GM23338 (cell line): ENCODE measurements around the gene PLEK. TPM values are rescaled to one million over a fixed set of nuclear protein-coding genes. Genes with fewer than 3 reads are reported as not detected.

ENCODE experiments used
- ATAC-seq: fragments of 200-7000 bp; cut with Tn5 transposase; 3 replicates; pipeline ENCODE4 v1.9.1; 2020
- DNase-seq: peaks from one replicate; pipeline ENCODE4 v3.0.0-alpha.2; 2015; ENCODE audit warnings: low spot score
- H2AFZ ChIP-seq: fragments of 200-600 bp; sonication (generic); 2 replicates; pipeline ENCODE4 v1.8.0; 2016; ENCODE audit warnings: antibody characterized with exemption, mild to moderate bottlenecking, moderate library complexity
- H3F3A ChIP-seq: fragments of 200-600 bp; sonication (generic); replicated peaks from 2 replicates; pipeline ENCODE4 v1.8.0; 2017; ENCODE audit warnings: antibody characterized with exemption, mixed run types, low read depth
- H3K27ac ChIP-seq: fragments of 200-600 bp; sonication (generic); 2 replicates; pipeline ENCODE4 v1.6.1; 2016; ENCODE audit warnings: low read depth
- H3K27me3 ChIP-seq: fragments of 200-600 bp; sonication (generic); 2 replicates; pipeline ENCODE4 v1.8.0; 2016; ENCODE audit warnings: mild to moderate bottlenecking, mixed run types, moderate library complexity; ENCODE audit not compliant: insufficient read depth
- H3K36me3 ChIP-seq: fragments of 200-600 bp; sonication (generic); 2 replicates; pipeline ENCODE4 v1.8.0; 2016; ENCODE audit warnings: mild to moderate bottlenecking; ENCODE audit not compliant: insufficient read depth
- H3K4me1 ChIP-seq: fragments of 200-600 bp; sonication (generic); 2 replicates; pipeline ENCODE4 v1.8.0; 2016; ENCODE audit warnings: mild to moderate bottlenecking, moderate library complexity; ENCODE audit not compliant: insufficient read depth
- H3K4me2 ChIP-seq: fragments of 200-600 bp; sonication (generic); 2 replicates; pipeline ENCODE4 v1.7.1; 2017; ENCODE audit warnings: mixed run types
- H3K4me3 ChIP-seq: fragments of 200-600 bp; sonication (generic); 2 replicates; pipeline ENCODE4 v1.6.1; 2016; ENCODE audit warnings: mixed run types
- H3K79me2 ChIP-seq: fragments of 200-600 bp; sonication (generic); replicated peaks from 2 replicates; pipeline ENCODE4 v1.8.0; 2017; ENCODE audit warnings: mild to moderate bottlenecking; ENCODE audit not compliant: insufficient read depth
- H3K9me2 ChIP-seq: fragments of 200-600 bp; sonication (generic); 2 replicates; pipeline ENCODE4 v1.8.0; 2017; ENCODE audit not compliant: insufficient read depth
- H4K20me1 ChIP-seq: fragments of 200-600 bp; sonication (generic); replicated peaks from 2 replicates; pipeline ENCODE4 v1.8.0; 2017; ENCODE audit warnings: mild to moderate bottlenecking; ENCODE audit not compliant: insufficient read depth
- H3K27ac Mint-ChIP-seq: 2 replicates; pipeline ENCODE4 v1.8.0; 2020; ENCODE audit warnings: inconsistent platforms, mild to moderate bottlenecking, moderate library complexity, mixed read lengths
- H3K27me3 Mint-ChIP-seq: 3 replicates; pipeline ENCODE4 v1.8.0; 2022; ENCODE audit warnings: low read depth, mild to moderate bottlenecking, moderate library complexity, mixed read lengths, inconsistent platforms; ENCODE audit not compliant: insufficient read depth, poor library complexity
- H3K36me3 Mint-ChIP-seq: 3 replicates; pipeline ENCODE4 v1.8.0; 2021; ENCODE audit warnings: low read depth, mild to moderate bottlenecking, inconsistent platforms, moderate library complexity, mixed read lengths
- H3K4me1 Mint-ChIP-seq: 3 replicates; pipeline ENCODE4 v1.8.0; 2020; ENCODE audit warnings: mild to moderate bottlenecking, inconsistent platforms, mixed read lengths
- H3K4me3 Mint-ChIP-seq: 3 replicates; pipeline ENCODE4 v1.8.0; 2021; ENCODE audit warnings: moderate library complexity, mild to moderate bottlenecking, inconsistent platforms, mixed read lengths
- H3K9me3 Mint-ChIP-seq: 3 replicates; pipeline ENCODE4 v1.8.0; 2020; ENCODE audit warnings: moderate library complexity, mild to moderate bottlenecking, inconsistent platforms, mixed read lengths
- CTCF ChIP-seq, 2 experiments: fragments of 200-600 bp in 1 of 2; sonication (generic) in 1 of 2; conservative IDR thresholded peaks; 2 replicates each; pipeline versions ENCODE4 v1.5.1 to v1.6.1; 2016 to 2017; ENCODE audit warnings: antibody characterized with exemption in 2 of 2, low read depth in 2 of 2, mild to moderate bottlenecking in 2 of 2, moderate library complexity in 1 of 2
- ETS1 ChIP-seq: IDR thresholded peaks from 2 replicates; pipeline ENCODE4 v1.6.1; 2016; ENCODE audit warnings: antibody characterized with exemption
- EZH2 ChIP-seq: fragments of 200-600 bp; sonication (generic); IDR thresholded peaks from one replicate; pipeline ENCODE4 v1.8.0; 2017; ENCODE audit warnings: antibody characterized with exemption, mild to moderate bottlenecking, low read depth; ENCODE audit not compliant: unreplicated experiment
- POLR2AphosphoS5 ChIP-seq: IDR thresholded peaks from 2 replicates; pipeline ENCODE4 v1.6.1; 2016; ENCODE audit warnings: antibody characterized with exemption, low read depth
- REST ChIP-seq: IDR thresholded peaks from one replicate; pipeline ENCODE4 v1.6.1; 2018; ENCODE audit warnings: antibody characterized with exemption; ENCODE audit not compliant: unreplicated experiment
- STAT1 ChIP-seq: IDR thresholded peaks from one replicate; pipeline ENCODE4 v1.6.1; 2016; ENCODE audit warnings: antibody characterized with exemption; ENCODE audit not compliant: unreplicated experiment
- ZNF114 ChIP-seq: fragments of 250-450 bp; sonication (Bioruptor Pico); IDR thresholded peaks from 2 replicates; pipeline ENCODE4 v1.5.0; 2020; ENCODE audit warnings: mild to moderate bottlenecking, moderate library complexity
- ZNF331 ChIP-seq: fragments of 250-450 bp; sonication (Bioruptor Pico); IDR thresholded peaks from 2 replicates; pipeline ENCODE4 v1.5.0; 2020; ENCODE audit warnings: low read depth, mild to moderate bottlenecking, moderate library complexity
- polyA plus RNA-seq: library from polyadenylated mRNA; unstranded; fragments of >200 nt; fragmentation: Nextera tagmentation; extraction: Ambion mirVana; gene quantifications from 2 replicates; pipeline ENCODE4 v1.2.1, GENCODE V29; 2016
- total RNA-seq: library from RNA; depleted of rRNA; stranded (reverse); fragments of >200 nt; shearing (Covaris generic); gene quantifications from 2 replicates; pipeline ENCODE4 v1.2.3, GENCODE V29; 2014
- TF ChIP-seq, protein P1 (sequence below): fragments of 250-450 bp; sonication (Bioruptor Pico); IDR thresholded peaks from 2 replicates; pipeline ENCODE4 v1.5.0; 2020; ENCODE audit warnings: mild to moderate bottlenecking, moderate library complexity

The PLEK gene
- total and polyA plus RNA-seq, 2 experiments from 2014 or later, result 0.06 TPM; not detected in 1

DNA sequence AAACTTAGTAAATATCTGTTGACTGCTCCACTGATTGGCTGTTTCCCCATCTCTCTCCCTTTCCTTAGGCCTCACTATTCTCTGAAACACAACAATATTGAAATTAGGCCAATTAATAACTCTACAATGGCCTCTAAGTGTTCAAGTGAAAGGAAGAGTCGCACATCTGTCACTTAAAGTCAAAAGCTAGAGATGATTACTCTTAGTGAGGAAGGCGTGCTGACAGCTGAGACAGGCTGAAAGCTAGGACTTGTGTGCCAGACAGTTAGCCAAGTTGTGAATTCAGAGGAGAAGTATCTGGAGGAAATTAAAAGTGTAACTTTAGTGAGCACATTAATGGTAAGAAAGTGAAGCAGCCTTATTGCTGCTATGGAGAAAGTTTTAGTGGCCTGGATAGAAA lies 48.4 kb downstream of the PLEK start:
- Mint-ChIP-seq H3K27ac (no peak overlapping the region), H3K4me1 (peaks cover 6% of the 10 kb centered on the region), H3K4me3 (no peak overlapping the region), H3K9me3 (no peaks in the 10 kb centered on the region; the same call in 2 of the 3 replicates), H3K27me3 (peaks cover 2% of the 10 kb centered on the region), H3K36me3 (no peaks in the 10 kb centered on the region; the same call in 2 of the 3 replicates)
- no peaks in the 10 kb centered on the region for H3K9me2 ChIP-seq
- TF ChIP-seq, protein P1, sequence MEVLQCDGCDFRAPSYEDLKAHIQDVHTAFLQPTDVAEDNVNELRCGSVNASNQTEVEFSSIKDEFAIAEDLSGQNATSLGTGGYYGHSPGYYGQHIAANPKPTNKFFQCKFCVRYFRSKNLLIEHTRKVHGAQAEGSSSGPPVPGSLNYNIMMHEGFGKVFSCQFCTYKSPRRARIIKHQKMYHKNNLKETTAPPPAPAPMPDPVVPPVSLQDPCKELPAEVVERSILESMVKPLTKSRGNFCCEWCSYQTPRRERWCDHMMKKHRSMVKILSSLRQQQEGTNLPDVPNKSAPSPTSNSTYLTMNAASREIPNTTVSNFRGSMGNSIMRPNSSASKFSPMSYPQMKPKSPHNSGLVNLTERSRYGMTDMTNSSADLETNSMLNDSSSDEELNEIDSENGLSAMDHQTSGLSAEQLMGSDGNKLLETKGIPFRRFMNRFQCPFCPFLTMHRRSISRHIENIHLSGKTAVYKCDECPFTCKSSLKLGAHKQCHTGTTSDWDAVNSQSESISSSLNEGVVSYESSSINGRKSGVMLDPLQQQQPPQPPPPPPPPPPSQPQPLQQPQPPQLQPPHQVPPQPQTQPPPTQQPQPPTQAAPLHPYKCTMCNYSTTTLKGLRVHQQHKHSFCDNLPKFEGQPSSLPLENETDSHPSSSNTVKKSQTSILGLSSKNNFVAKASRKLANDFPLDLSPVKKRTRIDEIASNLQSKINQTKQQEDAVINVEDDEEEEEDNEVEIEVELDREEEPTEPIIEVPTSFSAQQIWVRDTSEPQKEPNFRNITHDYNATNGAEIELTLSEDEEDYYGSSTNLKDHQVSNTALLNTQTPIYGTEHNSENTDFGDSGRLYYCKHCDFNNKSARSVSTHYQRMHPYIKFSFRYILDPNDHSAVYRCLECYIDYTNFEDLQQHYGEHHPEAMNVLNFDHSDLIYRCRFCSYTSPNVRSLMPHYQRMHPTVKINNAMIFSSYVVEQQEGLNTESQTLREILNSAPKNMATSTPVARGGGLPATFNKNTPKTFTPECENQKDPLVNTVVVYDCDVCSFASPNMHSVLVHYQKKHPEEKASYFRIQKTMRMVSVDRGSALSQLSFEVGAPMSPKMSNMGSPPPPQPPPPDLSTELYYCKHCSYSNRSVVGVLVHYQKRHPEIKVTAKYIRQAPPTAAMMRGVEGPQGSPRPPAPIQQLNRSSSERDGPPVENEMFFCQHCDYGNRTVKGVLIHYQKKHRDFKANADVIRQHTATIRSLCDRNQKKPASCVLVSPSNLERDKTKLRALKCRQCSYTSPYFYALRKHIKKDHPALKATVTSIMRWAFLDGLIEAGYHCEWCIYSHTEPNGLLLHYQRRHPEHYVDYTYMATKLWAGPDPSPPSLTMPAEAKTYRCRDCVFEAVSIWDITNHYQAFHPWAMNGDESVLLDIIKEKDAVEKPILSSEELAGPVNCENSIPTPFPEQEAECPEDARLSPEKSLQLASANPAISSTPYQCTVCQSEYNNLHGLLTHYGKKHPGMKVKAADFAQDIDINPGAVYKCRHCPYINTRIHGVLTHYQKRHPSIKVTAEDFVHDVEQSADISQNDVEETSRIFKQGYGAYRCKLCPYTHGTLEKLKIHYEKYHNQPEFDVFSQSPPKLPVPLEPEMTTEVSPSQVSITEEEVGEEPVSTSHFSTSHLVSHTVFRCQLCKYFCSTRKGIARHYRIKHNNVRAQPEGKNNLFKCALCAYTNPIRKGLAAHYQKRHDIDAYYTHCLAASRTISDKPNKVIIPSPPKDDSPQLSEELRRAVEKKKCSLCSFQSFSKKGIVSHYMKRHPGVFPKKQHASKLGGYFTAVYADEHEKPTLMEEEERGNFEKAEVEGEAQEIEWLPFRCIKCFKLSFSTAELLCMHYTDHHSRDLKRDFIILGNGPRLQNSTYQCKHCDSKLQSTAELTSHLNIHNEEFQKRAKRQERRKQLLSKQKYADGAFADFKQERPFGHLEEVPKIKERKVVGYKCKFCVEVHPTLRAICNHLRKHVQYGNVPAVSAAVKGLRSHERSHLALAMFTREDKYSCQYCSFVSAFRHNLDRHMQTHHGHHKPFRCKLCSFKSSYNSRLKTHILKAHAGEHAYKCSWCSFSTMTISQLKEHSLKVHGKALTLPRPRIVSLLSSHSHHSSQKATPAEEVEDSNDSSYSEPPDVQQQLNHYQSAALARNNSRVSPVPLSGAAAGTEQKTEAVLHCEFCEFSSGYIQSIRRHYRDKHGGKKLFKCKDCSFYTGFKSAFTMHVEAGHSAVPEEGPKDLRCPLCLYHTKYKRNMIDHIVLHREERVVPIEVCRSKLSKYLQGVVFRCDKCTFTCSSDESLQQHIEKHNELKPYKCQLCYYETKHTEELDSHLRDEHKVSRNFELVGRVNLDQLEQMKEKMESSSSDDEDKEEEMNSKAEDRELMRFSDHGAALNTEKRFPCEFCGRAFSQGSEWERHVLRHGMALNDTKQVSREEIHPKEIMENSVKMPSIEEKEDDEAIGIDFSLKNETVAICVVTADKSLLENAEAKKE (CRISPR knock-in tag), result no peak
- TF ChIP-seq STAT1 (no peak), POLR2AphosphoS5 (no peak), REST (no peak), EZH2 (no peak), ZNF331 (CRISPR knock-in tag) (no peak), ZNF114 (CRISPR knock-in tag) (no peak), ETS1 (no peak), CTCF (conservative IDR thresholded peaks at IDR 0.05; ENCODE audit: low read depth in 2 of 2) (no peak)
- no peak overlapping the region for H3K27ac ChIP-seq
- peaks cover 4% of the 10 kb centered on the region; the same call in 1 of the 2 replicates for H3K4me1 ChIP-seq
- no peak overlapping the region for H2AFZ ChIP-seq
- no peaks in the 10 kb centered on the region for H4K20me1 ChIP-seq
- no peak overlapping the region for H3K4me2 ChIP-seq
- DNase-seq (no peak), ATAC-seq (no peak)
- no peaks in the 10 kb centered on the region for H3F3A ChIP-seq
- H3K79me2 ChIP-seq, result no peaks in the 10 kb centered on the region
- no peaks in the 10 kb centered on the region for H3K36me3 ChIP-seq
- no peak overlapping the region for H3K4me3 ChIP-seq
- H3K27me3 ChIP-seq, result no peaks in the 10 kb centered on the region
